ENCODE results near the gene TMEM184A.
"Not testable (repeated sequence)": the region's sequence is repeated elsewhere in the genome, so short reads cannot be mapped to it uniquely, and the experiment has no call there.

The TMEM184A gene

GRCh38 chr7:1590887-1591286, 34.9 kb upstream of the TMEM184A start:
- FAIRE-seq (no peak), DNase-seq (ENCODE audit: insufficient read length, low spot score) (no peak)

- FAIRE-seq (no peak), DNase-seq (ENCODE audit: insufficient read length, low spot score) (no peak)
Observed at GRCh38 chr7:1590476-1590875, 34.5 kb upstream of the TMEM184A start.

- DNase-seq (ENCODE audit: insufficient read length, low spot score): no peak
- no peak for FAIRE-seq
Observed at GRCh38 chr7:1588978-1589377, 33.0 kb upstream of the TMEM184A start.

GRCh38 chr7:1587738-1588137, 31.7 kb upstream of the TMEM184A start:
- FAIRE-seq (no peak), DNase-seq (ENCODE audit: insufficient read length, low spot score) (no peak)

- FAIRE-seq: no peak
- no peak for DNase-seq (ENCODE audit: insufficient read length, low spot score)
Observed at GRCh38 chr7:1586827-1587705, 31.1 kb upstream of the TMEM184A start.

- DNase-seq (ENCODE audit: insufficient read length, low spot score): no peak
- FAIRE-seq: no peak
Observed at GRCh38 chr7:1586126-1586826, 30.3 kb upstream of the TMEM184A start.

GRCh38 chr7:1585142-1585981, 29.4 kb upstream of the TMEM184A start:
- DNase-seq (ENCODE audit: insufficient read length, low spot score) (no peak), FAIRE-seq (no peak)

GRCh38 chr7:1584700-1585099, 28.7 kb upstream of the TMEM184A start:
- FAIRE-seq (no peak), DNase-seq (ENCODE audit: insufficient read length, low spot score) (no peak)

GRCh38 chr7:1583241-1583930, 27.4 kb upstream of the TMEM184A start:
- not testable (repeated sequence) for FAIRE-seq; DNase-seq (ENCODE audit: insufficient read length, low spot score)

GRCh38 chr7:1580422-1581030, 24.5 kb upstream of the TMEM184A start:
- DNase-seq (ENCODE audit: insufficient read length, low spot score) (no peak), FAIRE-seq (no peak)

- FAIRE-seq (peak; percentile 84), DNase-seq (ENCODE audit: insufficient read length, low spot score) (peak; percentile 78)
Observed at GRCh38 chr7:1579481-1580421, 23.7 kb upstream of the TMEM184A start.

GRCh38 chr7:1578513-1578912, 22.5 kb upstream of the TMEM184A start:
- no peak for DNase-seq (ENCODE audit: insufficient read length, low spot score)
- no peak for FAIRE-seq

GRCh38 chr7:1576521-1577253, 20.7 kb upstream of the TMEM184A start:
- no peak for FAIRE-seq
- DNase-seq (ENCODE audit: insufficient read length, low spot score): no peak

GRCh38 chr7:1575809-1576208, 19.8 kb upstream of the TMEM184A start:
- DNase-seq (ENCODE audit: insufficient read length, low spot score) (no peak), FAIRE-seq (no peak)

- no peak for DNase-seq (ENCODE audit: insufficient read length, low spot score)
- no peak for FAIRE-seq
Observed at GRCh38 chr7:1572111-1572822, 16.3 kb upstream of the TMEM184A start.

GRCh38 chr7:1569833-1570632, 14.0 kb upstream of the TMEM184A start, which contains the start of gene PSMG3:
Gene PSMG3, minus strand, starts transcription at chr7:1570032. Its CDS starts 693 bp downstream, at chr7:1569339.
- FAIRE-seq (no peak), DNase-seq (ENCODE audit: insufficient read length, low spot score) (peak; percentile 99)

GRCh38 chr7:1569440-1569832, 13.4 kb upstream of the TMEM184A start:
- DNase-seq (ENCODE audit: insufficient read length, low spot score) (no peak), FAIRE-seq (no peak)
